Neural progenitor cell (in vitro differentiated cells): Measurements from ENCODE around the gene PCK2. TPM values are rescaled to one million over a fixed set of nuclear protein-coding genes. Genes with fewer than 3 reads are reported as not detected.

Source experiments
- DNase-seq: peaks from one replicate; pipeline ENCODE4 v3.0.0-alpha.2; 2016; ENCODE audit warnings: low spot score
- H2AFZ ChIP-seq: fragments of 200-600 bp; sonication (generic); replicated peaks from 2 replicates; pipeline ENCODE4 v1.6.1; 2016; ENCODE audit warnings: antibody characterized with exemption
- H3F3A ChIP-seq: fragments of 200-600 bp; sonication (generic); 2 replicates; pipeline ENCODE4 v1.6.1; 2016; ENCODE audit warnings: antibody characterized with exemption, low read depth
- H3K27ac ChIP-seq: fragments of 200-600 bp; sonication (generic); 2 replicates; pipeline ENCODE4 v1.5.1; 2016; ENCODE audit warnings: mild to moderate bottlenecking
- H3K27me3 ChIP-seq: fragments of 200-600 bp; sonication (generic); 2 replicates; pipeline ENCODE4 v1.6.1; 2016; ENCODE audit warnings: mild to moderate bottlenecking, moderate library complexity
- H3K36me3 ChIP-seq: fragments of 200-600 bp; sonication (generic); 2 replicates; pipeline ENCODE4 v1.5.1; 2016
- H3K4me1 ChIP-seq: fragments of 200-600 bp; sonication (generic); 2 replicates; pipeline ENCODE4 v1.6.1; 2016; ENCODE audit warnings: mixed run types
- H3K4me2 ChIP-seq: fragments of 200-600 bp; sonication (generic); 2 replicates; pipeline ENCODE4 v1.6.1; 2016
- H3K4me3 ChIP-seq: fragments of 200-600 bp; sonication (generic); 2 replicates; pipeline ENCODE4 v1.5.1; 2016
- H3K79me2 ChIP-seq: fragments of 200-600 bp; sonication (generic); 2 replicates; pipeline ENCODE4 v1.6.1; 2016; ENCODE audit warnings: low read depth
- H3K9ac ChIP-seq: fragments of 200-600 bp; sonication (generic); 2 replicates; pipeline ENCODE4 v1.6.1; 2016
- H3K9me3 ChIP-seq: fragments of 200-600 bp; sonication (generic); 2 replicates; pipeline ENCODE4 v1.5.1; 2016; ENCODE audit warnings: low read depth
- H4K20me1 ChIP-seq: fragments of 200-600 bp; sonication (generic); 2 replicates; pipeline ENCODE4 v1.6.1; 2016; ENCODE audit warnings: low read depth
- H3K27ac Mint-ChIP-seq: 3 replicates; pipeline ENCODE4 v1.8.0; 2021; ENCODE audit warnings: mixed read lengths
- H3K27me3 Mint-ChIP-seq: 2 replicates; pipeline ENCODE4 v1.8.0; 2022; ENCODE audit warnings: low read depth, mild to moderate bottlenecking, inconsistent platforms, moderate library complexity, mixed read lengths; ENCODE audit not compliant: insufficient read depth
- H3K36me3 Mint-ChIP-seq: 3 replicates; pipeline ENCODE4 v1.8.0; 2021; ENCODE audit warnings: mixed read lengths
- H3K4me1 Mint-ChIP-seq: 3 replicates; pipeline ENCODE4 v1.8.0; 2021; ENCODE audit warnings: mixed read lengths
- H3K4me3 Mint-ChIP-seq: 3 replicates; pipeline ENCODE4 v1.8.0; 2021; ENCODE audit warnings: mild to moderate bottlenecking, moderate library complexity, mixed read lengths
- H3K9me3 Mint-ChIP-seq: 3 replicates; pipeline ENCODE4 v1.8.0; 2020; ENCODE audit warnings: mixed read lengths
- EZH2 ChIP-seq: fragments of 200-600 bp; sonication (generic); IDR thresholded peaks from 2 replicates; pipeline ENCODE4 v1.6.1; 2017; ENCODE audit warnings: antibody characterized with exemption, mild to moderate bottlenecking, moderate library complexity
- EZH2phosphoT487 ChIP-seq: fragments of 200-600 bp; sonication (generic); IDR thresholded peaks from 2 replicates; pipeline ENCODE4 v1.6.1; 2017; ENCODE audit warnings: antibody characterized with exemption
- total RNA-seq: library from RNA; depleted of rRNA; stranded (reverse); fragments of >200 nt; gene quantifications from 2 replicates; pipeline ENCODE4 v1.2.3, GENCODE V29; 2015; ENCODE audit warnings: low replicate concordance
- TF ChIP-seq, protein P1 (sequence below): fragments of 200-600 bp; sonication (generic); IDR thresholded peaks from 2 replicates; pipeline ENCODE4 v1.5.1; 2017; ENCODE audit warnings: antibody characterized with exemption, mild to moderate bottlenecking

Gene PCK2
- total RNA-seq, 1 donor from 2014 or later, result 11.1 TPM

DNA sequence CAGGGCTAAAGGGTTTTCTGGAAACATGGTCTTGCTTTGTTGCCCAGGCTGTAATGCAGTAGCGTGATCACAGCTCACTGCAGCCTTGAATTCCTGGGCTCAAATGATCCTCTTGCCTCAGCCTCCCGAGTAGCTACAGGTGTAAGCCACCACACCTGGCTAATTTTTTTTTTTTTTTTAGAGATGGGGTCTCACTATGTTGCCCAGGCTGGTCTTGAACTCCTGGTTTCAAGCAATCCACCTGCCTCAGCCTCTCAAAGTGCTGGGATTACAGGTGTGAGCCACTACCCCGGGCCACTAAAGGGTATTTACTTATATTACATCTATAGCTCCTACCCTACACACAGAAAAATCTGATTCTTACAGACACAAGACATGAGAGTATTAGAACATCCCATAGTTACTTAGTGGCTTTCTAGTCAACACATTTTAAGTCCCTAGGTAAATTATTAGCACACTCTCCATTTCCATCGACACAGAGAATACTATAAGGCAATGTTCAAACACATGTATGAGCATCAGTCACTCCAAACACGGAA is 14.3 kb downstream of the PCK2 start:
- Histone ChIP-seq H3K9me3 (no peaks in the 10 kb centered on the region), H3K27ac (no peak overlapping the region), H3K79me2 (no peaks in the 10 kb centered on the region), H3K27me3 (no peaks in the 10 kb centered on the region), H3K4me2 (no peak overlapping the region), H3K9ac (no peak overlapping the region), H3K4me3 (no peak overlapping the region), H3F3A (peaks cover 3% of the 10 kb centered on the region), H4K20me1 (no peaks in the 10 kb centered on the region), H3K4me1 (no peaks in the 10 kb centered on the region), H2AFZ (no peak overlapping the region), H3K36me3 (no peaks in the 10 kb centered on the region)
- peak overlapping the region; percentile 67 for H3K27ac Mint-ChIP-seq
- TF ChIP-seq EZH2phosphoT487, result no peak
- TF ChIP-seq EZH2, result no peak
- TF ChIP-seq, protein P1, sequence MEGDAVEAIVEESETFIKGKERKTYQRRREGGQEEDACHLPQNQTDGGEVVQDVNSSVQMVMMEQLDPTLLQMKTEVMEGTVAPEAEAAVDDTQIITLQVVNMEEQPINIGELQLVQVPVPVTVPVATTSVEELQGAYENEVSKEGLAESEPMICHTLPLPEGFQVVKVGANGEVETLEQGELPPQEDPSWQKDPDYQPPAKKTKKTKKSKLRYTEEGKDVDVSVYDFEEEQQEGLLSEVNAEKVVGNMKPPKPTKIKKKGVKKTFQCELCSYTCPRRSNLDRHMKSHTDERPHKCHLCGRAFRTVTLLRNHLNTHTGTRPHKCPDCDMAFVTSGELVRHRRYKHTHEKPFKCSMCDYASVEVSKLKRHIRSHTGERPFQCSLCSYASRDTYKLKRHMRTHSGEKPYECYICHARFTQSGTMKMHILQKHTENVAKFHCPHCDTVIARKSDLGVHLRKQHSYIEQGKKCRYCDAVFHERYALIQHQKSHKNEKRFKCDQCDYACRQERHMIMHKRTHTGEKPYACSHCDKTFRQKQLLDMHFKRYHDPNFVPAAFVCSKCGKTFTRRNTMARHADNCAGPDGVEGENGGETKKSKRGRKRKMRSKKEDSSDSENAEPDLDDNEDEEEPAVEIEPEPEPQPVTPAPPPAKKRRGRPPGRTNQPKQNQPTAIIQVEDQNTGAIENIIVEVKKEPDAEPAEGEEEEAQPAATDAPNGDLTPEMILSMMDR, result no peak
- DNase-seq, result no peak
- peak overlapping the region; percentile 22 for H3K4me3 Mint-ChIP-seq
- no peaks in the 10 kb centered on the region for H3K36me3 Mint-ChIP-seq
- peaks cover 2% of the 10 kb centered on the region for H3K27me3 Mint-ChIP-seq
- peaks cover 2% of the 10 kb centered on the region for H3K4me1 Mint-ChIP-seq
- H3K9me3 Mint-ChIP-seq, result no peaks in the 10 kb centered on the region

DNA sequence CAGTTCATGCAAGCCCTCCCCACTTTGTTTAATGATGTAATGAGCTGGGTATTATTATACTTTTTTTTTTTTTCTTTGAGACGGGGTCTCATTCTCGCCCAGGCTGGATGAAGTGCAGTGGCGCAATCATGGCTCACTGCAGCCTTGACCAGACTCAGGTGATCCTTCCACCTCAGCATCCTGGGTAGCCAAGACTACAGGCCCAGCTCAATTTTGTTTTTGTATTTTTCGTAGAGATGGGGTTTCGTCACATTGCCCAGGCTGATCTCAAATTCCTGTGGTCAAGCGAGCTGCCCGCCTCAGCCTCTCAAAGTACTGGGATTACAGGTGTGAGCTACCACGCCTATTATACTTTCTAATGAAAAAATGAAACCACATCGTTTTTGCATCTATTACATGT is 15.9 kb downstream of the PCK2 start:
- Histone ChIP-seq H2AFZ (no peak overlapping the region), H3K9ac (no peak overlapping the region), H3K36me3 (no peaks in the 10 kb centered on the region), H3K4me3 (no peak overlapping the region), H3K9me3 (no peaks in the 10 kb centered on the region), H3K4me2 (no peak overlapping the region), H3K79me2 (no peaks in the 10 kb centered on the region), H3K27ac (no peak overlapping the region), H4K20me1 (no peaks in the 10 kb centered on the region), H3K4me1 (no peaks in the 10 kb centered on the region), H3K27me3 (no peaks in the 10 kb centered on the region), H3F3A (peaks cover 13% of the 10 kb centered on the region)
- H3K4me3 Mint-ChIP-seq, result no peak overlapping the region
- no peaks in the 10 kb centered on the region for H3K36me3 Mint-ChIP-seq
- H3K4me1 Mint-ChIP-seq, result peaks cover 2% of the 10 kb centered on the region
- H3K27me3 Mint-ChIP-seq, result peaks cover 3% of the 10 kb centered on the region
- no peak for TF ChIP-seq EZH2phosphoT487
- no peak for TF ChIP-seq EZH2
- TF ChIP-seq, protein P1, result no peak
- no peak overlapping the region for H3K27ac Mint-ChIP-seq
- no peak for DNase-seq
- H3K9me3 Mint-ChIP-seq, result no peaks in the 10 kb centered on the region

DNA sequence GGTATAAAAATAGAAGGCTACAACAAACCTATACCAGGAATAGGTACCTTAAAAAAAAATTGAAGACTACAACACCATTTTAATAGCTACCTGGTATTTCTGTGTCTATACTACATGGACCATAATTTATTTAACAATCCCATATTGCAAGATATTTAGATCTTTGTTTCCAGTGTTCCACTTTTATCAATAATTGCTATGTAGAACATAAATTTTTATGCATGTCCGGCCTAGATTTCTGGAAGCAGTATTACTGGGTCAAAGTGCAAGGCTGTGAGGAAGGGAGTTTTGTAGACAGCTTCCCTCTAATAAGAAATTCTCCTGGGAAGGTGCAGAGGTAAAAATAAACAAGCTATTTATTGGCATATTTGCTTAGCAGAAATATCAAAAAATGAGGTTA is 16.4 kb downstream of the PCK2 start:
- Mint-ChIP-seq H3K4me1 (peaks cover 5% of the 10 kb centered on the region), H3K4me3 (no peak overlapping the region), H3K27me3 (peaks cover 3% of the 10 kb centered on the region), H3K36me3 (no peaks in the 10 kb centered on the region), H3K27ac (no peak overlapping the region), H3K9me3 (no peaks in the 10 kb centered on the region)
- no peak for DNase-seq
- H3K9me3 ChIP-seq, result no peaks in the 10 kb centered on the region
- H2AFZ ChIP-seq, result no peak overlapping the region
- H3F3A ChIP-seq, result peaks cover 18% of the 10 kb centered on the region
- no peak overlapping the region for H3K4me3 ChIP-seq
- TF ChIP-seq EZH2phosphoT487 (no peak), EZH2 (no peak)
- TF ChIP-seq, protein P1, result no peak
- no peaks in the 10 kb centered on the region for H3K36me3 ChIP-seq
- H3K79me2 ChIP-seq, result peaks cover 2% of the 10 kb centered on the region
- no peak overlapping the region for H3K4me2 ChIP-seq
- H3K9ac ChIP-seq, result no peak overlapping the region
- H3K27ac ChIP-seq, result no peak overlapping the region
- no peaks in the 10 kb centered on the region for H3K4me1 ChIP-seq
- H3K27me3 ChIP-seq, result no peaks in the 10 kb centered on the region
- no peaks in the 10 kb centered on the region for H4K20me1 ChIP-seq
